Endodermal cell (in vitro differentiated cells): ENCODE data around the gene NXT2. TPM values are rescaled to one million over a fixed set of nuclear protein-coding genes. Genes with fewer than 3 reads are reported as not detected.

ENCODE experiments used
- DNase-seq: peaks from one replicate; pipeline ENCODE4 v3.0.0-alpha.2; 2017
- H3K27ac ChIP-seq: 2 replicates; pipeline ENCODE4 v1.5.1; 2013; ENCODE audit warnings: mild to moderate bottlenecking, low read depth, low read length, moderate library complexity
- H3K27me3 ChIP-seq: 2 replicates; pipeline ENCODE4 v1.6.1; 2013; ENCODE audit warnings: mild to moderate bottlenecking, low read length, moderate library complexity; ENCODE audit not compliant: insufficient read depth, control insufficient read depth, poor library complexity, severe bottlenecking
- H3K36me3 ChIP-seq: 2 replicates; pipeline ENCODE4 v1.7.0; 2013; ENCODE audit warnings: mild to moderate bottlenecking, low read length, moderate library complexity; ENCODE audit not compliant: control insufficient read depth, insufficient read depth
- H3K4me1 ChIP-seq: one replicate; pipeline ENCODE4 v1.7.0; 2013; ENCODE audit warnings: low read length; ENCODE audit not compliant: control insufficient read depth, insufficient read depth
- H3K4me3 ChIP-seq: 2 replicates; pipeline ENCODE4 v1.5.1; 2013; ENCODE audit warnings: mild to moderate bottlenecking, low read length, moderate library complexity
- H3K9ac ChIP-seq: 2 replicates; pipeline ENCODE4 v1.6.1; 2013; ENCODE audit warnings: mild to moderate bottlenecking, low read length, moderate library complexity; ENCODE audit not compliant: poor library complexity, severe bottlenecking; ENCODE audit errors: extremely low read depth
- H3K9me3 ChIP-seq: 2 replicates; pipeline ENCODE4 v1.6.1; 2013; ENCODE audit warnings: mild to moderate bottlenecking, low read length, moderate library complexity; ENCODE audit not compliant: control insufficient read depth
- H3K27ac Mint-ChIP-seq: 2 replicates; pipeline ENCODE4 v1.8.0; 2020; ENCODE audit warnings: mixed read lengths
- H3K27me3 Mint-ChIP-seq: 2 replicates; pipeline ENCODE4 v1.8.0; 2021; ENCODE audit warnings: mild to moderate bottlenecking, mixed read lengths; ENCODE audit not compliant: insufficient read depth
- H3K36me3 Mint-ChIP-seq: 2 replicates; pipeline ENCODE4 v1.8.0; 2020; ENCODE audit warnings: low read depth, mixed read lengths
- H3K4me1 Mint-ChIP-seq: 2 replicates; pipeline ENCODE4 v1.8.0; 2020; ENCODE audit warnings: mixed read lengths
- H3K4me3 Mint-ChIP-seq: 2 replicates; pipeline ENCODE4 v1.8.0; 2020; ENCODE audit warnings: mild to moderate bottlenecking, moderate library complexity, mixed read lengths
- H3K9me3 Mint-ChIP-seq: 2 replicates; pipeline ENCODE4 v1.8.0; 2020; ENCODE audit warnings: mild to moderate bottlenecking, mixed read lengths
- CTCF ChIP-seq: fragments of 200-600 bp; sonication (generic); conservative IDR thresholded peaks from 2 replicates; pipeline ENCODE4 v1.5.0; 2021; ENCODE audit warnings: antibody characterized with exemption, mild to moderate bottlenecking
- WGBS, 2 experiments: methylation state at CpG; one replicate each; pipeline versions ENCODE4 v1.1.5 to v1.1.7; 2013; ENCODE audit warnings: missing lambda C conversion rate in 2 of 2, mixed read lengths in 1 of 2; ENCODE audit not compliant: insufficient coverage in 1 of 2, insufficient read length in 1 of 2; 5-methylcytosine and 5-hydroxymethylcytosine counted together
- total RNA-seq, 2 donors: library from RNA; stranded (reverse); fragmentation: NEBNext Ultra II Directional in 1 of 2; extraction: Animal tissue kit (Norgen Biotek cat#: 25700) in 1 of 2; gene quantifications; 2 replicates in 1 of 2; 3 replicates in 1 of 2; pipeline ENCODE4 v1.2.1, GENCODE V29; 2021

NXT2 gene
- total RNA-seq, 2 donors from 2014 or later, result 6.9 to 17.1 TPM

GRCh38 chrX:109577055-109577454 is 40.4 kb downstream of the NXT2 start:
- Histone ChIP-seq H3K4me3 (no peak overlapping the region), H3K27me3 (no peaks in the 10 kb centered on the region), H3K4me1 (no peaks in the 10 kb centered on the region), H3K9ac (no peak overlapping the region), H3K36me3 (no peaks in the 10 kb centered on the region), H3K27ac (no peak overlapping the region), H3K9me3 (no peaks in the 10 kb centered on the region)
- H3K36me3 Mint-ChIP-seq, result no peaks in the 10 kb centered on the region
- H3K27me3 Mint-ChIP-seq, result no peaks in the 10 kb centered on the region
- no peak for DNase-seq
- no peak for TF ChIP-seq CTCF
- 83 to 94% methylated on average over 1 to 2 of the region's 2 CpGs for WGBS, 2 experiments
- peaks cover 8% of the 10 kb centered on the region for H3K4me1 Mint-ChIP-seq
- H3K4me3 Mint-ChIP-seq, result no peak overlapping the region
- no peak overlapping the region for H3K27ac Mint-ChIP-seq
- peaks cover 3% of the 10 kb centered on the region for H3K9me3 Mint-ChIP-seq

GRCh38 chrX:109578916-109579315 is 42.3 kb downstream of the NXT2 start:
- WGBS, 2 experiments, result 50 to 92% methylated on average over 1 of the region's 1 CpG
- no peaks in the 10 kb centered on the region for H3K27me3 ChIP-seq
- TF ChIP-seq CTCF, result no peak
- Mint-ChIP-seq H3K9me3 (peaks cover 2% of the 10 kb centered on the region), H3K4me3 (no peak overlapping the region), H3K27ac (no peak overlapping the region), H3K27me3 (no peaks in the 10 kb centered on the region), H3K4me1 (peaks cover 6% of the 10 kb centered on the region), H3K36me3 (no peaks in the 10 kb centered on the region)
- DNase-seq, result no peak
- H3K9me3 ChIP-seq, result no peaks in the 10 kb centered on the region
- H3K27ac ChIP-seq, result no peak overlapping the region
- no peaks in the 10 kb centered on the region for H3K36me3 ChIP-seq
- H3K4me3 ChIP-seq, result no peak overlapping the region
- H3K4me1 ChIP-seq, result no peaks in the 10 kb centered on the region
- no peak overlapping the region for H3K9ac ChIP-seq

GRCh38 chrX:109585488-109585887 is 48.8 kb downstream of the NXT2 start:
- Histone ChIP-seq H3K27me3 (no peaks in the 10 kb centered on the region), H3K9ac (no peak overlapping the region), H3K27ac (no peak overlapping the region), H3K36me3 (no peaks in the 10 kb centered on the region), H3K4me1 (no peaks in the 10 kb centered on the region), H3K4me3 (no peak overlapping the region), H3K9me3 (no peaks in the 10 kb centered on the region)
- DNase-seq, result no peak
- WGBS, 2 experiments, result 78 to 94% methylated on average over 3 to 7 of the region's 7 CpGs
- TF ChIP-seq CTCF, result no peak
- Mint-ChIP-seq H3K9me3 (no peaks in the 10 kb centered on the region), H3K27ac (no peak overlapping the region), H3K4me1 (no peaks in the 10 kb centered on the region), H3K36me3 (no peaks in the 10 kb centered on the region), H3K4me3 (no peak overlapping the region), H3K27me3 (no peaks in the 10 kb centered on the region)
